ENCODE results near the gene SAMD4A. TPM values are rescaled to one million over a fixed set of nuclear protein-coding genes. Genes with fewer than 3 reads are reported as not detected.

SAMD4A gene
- total and polyA plus RNA-seq, 2 of the 4 experiments (the other 2 are of a cell fraction) = 22.9 to 38.2 TPM

- peaks cover 34% of the 10 kb centered on the region for H3K4me1 ChIP-seq (ENCODE audit: control insufficient read depth, insufficient read depth, low read length)
- 0 out of 2 replicates have a peak, but pooled peaks have one; percentile 34 for TF ChIP-seq FOS (IDR thresholded peaks at IDR 0.05; ENCODE audit: low read depth, low read length)
- no peak for TF ChIP-seq CEBPB (IDR thresholded peaks at IDR 0.05; ENCODE audit: low read depth, low read length)
- H3K9me3 ChIP-seq (ENCODE audit: control insufficient read depth, insufficient read depth, low read length) = no peaks in the 10 kb centered on the region
- intact Hi-C loops (cut with micrococcal nuclease) = no loop called here
- H3K79me1 ChIP-seq (ENCODE audit: low read depth in 1 of 2, low read length in 2 of 2) = peaks cover 42 to 92% of the 10 kb centered on the region in 2 experiments
- peak overlapping the region; percentile 23; the same call in 1 of the 2 replicates for H3K4ac ChIP-seq (ENCODE audit: low read depth, low read length)
- BruUV-seq (replicated peaks) = no TSS peak
- H4K8ac ChIP-seq (ENCODE audit: low read depth in 2 of 2, low read length in 2 of 2) = peak overlapping the region in 1 of 2 experiments; percentile 17; a peak in 1 of 4 replicates
- H3K18ac ChIP-seq (ENCODE audit: low read depth, low read length) = peak overlapping the region; percentile 5; the same call in 1 of the 2 replicates
- 82% methylated on average over 4 of the region's 13 CpGs; no CpG with 5 or more reads in 1 of the 2 experiments for WGBS, 2 experiments (ENCODE audit: extremely low coverage in 2 of 2, insufficient read length in 1 of 2)
- H3K4me2 ChIP-seq (ENCODE audit: low read depth, low read length) = peak overlapping the region; percentile 12; the same call in 1 of the 2 replicates
- dilution Hi-C loops (cut with HindIII; ENCODE audit: low sequenced_read_pairs, unreplicated experiment) = no loop called here
- no peak overlapping the region for H2AFZ ChIP-seq (replicated peaks; ENCODE audit: low read length, poor library complexity)
- no peak overlapping the region for H3K9ac ChIP-seq (ENCODE audit: low read depth, low read length)
- peaks cover 87% of the 10 kb centered on the region for H4K20me1 ChIP-seq (ENCODE audit: insufficient read depth, low read length)
- no peak overlapping the region for H2BK15ac ChIP-seq (ENCODE audit: low read depth, low read length)
- CTCF ChIA-PET = interaction anchor here (0.6 kb wide), 1 partner anchor 13 kb away, joined by 4 read pairs; no protein-coding TSS in a partner anchor
- H3K36me3 ChIP-seq (ENCODE audit: control insufficient read depth, insufficient read depth, low read length) = 0 out of 2 replicates have a peak, but pooled peaks cover 4% of the 10 kb centered on the region
- peak; percentile 31 for ATAC-seq (ENCODE audit: low read depth)
- H4K5ac ChIP-seq (ENCODE audit: low read depth, low read length) = no peak overlapping the region
- H3K9me1 ChIP-seq (ENCODE audit: insufficient read depth, low read length) = peaks cover 34% of the 10 kb centered on the region
- peak overlapping the region; percentile 56; the same call in 1 of the 2 replicates for H3K27ac ChIP-seq (ENCODE audit: insufficient read depth, low read length)
- no peak overlapping the region for H2AK5ac ChIP-seq (ENCODE audit: low read depth, low read length)
- H3K4me3 ChIP-seq (ENCODE audit: insufficient read depth, low read depth, low read length) = no peak overlapping the region
- POLR2A ChIA-PET (ENCODE audit: unreplicated experiment) = no interaction called here
- no peak overlapping the region for H2BK20ac ChIP-seq (ENCODE audit: low read depth, low read length)
- H3K23ac ChIP-seq (ENCODE audit: low read depth, low read length) = no peak overlapping the region
- DNase-seq = peak; percentile 66
- no peak overlapping the region for H3K56ac ChIP-seq (ENCODE audit: extremely low read depth, insufficient read depth, low read length)
- no peaks in the 10 kb centered on the region for H3K27me3 ChIP-seq (ENCODE audit: control insufficient read depth, insufficient read depth, low read length)
- no peak overlapping the region for H2BK5ac ChIP-seq (ENCODE audit: low read depth, low read length, poor library complexity, severe bottlenecking)
- no peak overlapping the region for H2BK120ac ChIP-seq (ENCODE audit: low read depth, low read length)
- no peak overlapping the region for H3K14ac ChIP-seq (replicated peaks; ENCODE audit: low read depth, low read length)
- in situ Hi-C loops (cut with MboI; ENCODE audit: low sequenced_read_pairs) = no loop called here
- no peak overlapping the region for H4K91ac ChIP-seq (ENCODE audit: insufficient read depth, low read depth, low read length)
- peak overlapping the region; percentile 47 for H2AK9ac ChIP-seq (replicated peaks; ENCODE audit: low read depth, low read length, poor library complexity)
These were observed 106.5 kb downstream of the SAMD4A start for GRCh38 chr14:54673193-54674045.
